Hypothalamus (tissue), 51 donors: ENCODE data around the gene SIPA1L3.
A peak's percentile ranks its signal among the peaks of the same experiment; 100 is the strongest.

Source experiments
- DNase-seq, 51 donors: peaks; one replicate each; lab custom pipeline; 2025; lab: John Stamatoyannopoulos, UW

The SIPA1L3 gene

GRCh38 chr19:38093154-38093553 lies 186.1 kb downstream of the SIPA1L3 start:
- DNase-seq = no peak

GRCh38 chr19:38093587-38093986 lies 186.6 kb downstream of the SIPA1L3 start:
- peak in 35 of 51 donors; percentile 2 to 72 (median 25) for DNase-seq

DNA sequence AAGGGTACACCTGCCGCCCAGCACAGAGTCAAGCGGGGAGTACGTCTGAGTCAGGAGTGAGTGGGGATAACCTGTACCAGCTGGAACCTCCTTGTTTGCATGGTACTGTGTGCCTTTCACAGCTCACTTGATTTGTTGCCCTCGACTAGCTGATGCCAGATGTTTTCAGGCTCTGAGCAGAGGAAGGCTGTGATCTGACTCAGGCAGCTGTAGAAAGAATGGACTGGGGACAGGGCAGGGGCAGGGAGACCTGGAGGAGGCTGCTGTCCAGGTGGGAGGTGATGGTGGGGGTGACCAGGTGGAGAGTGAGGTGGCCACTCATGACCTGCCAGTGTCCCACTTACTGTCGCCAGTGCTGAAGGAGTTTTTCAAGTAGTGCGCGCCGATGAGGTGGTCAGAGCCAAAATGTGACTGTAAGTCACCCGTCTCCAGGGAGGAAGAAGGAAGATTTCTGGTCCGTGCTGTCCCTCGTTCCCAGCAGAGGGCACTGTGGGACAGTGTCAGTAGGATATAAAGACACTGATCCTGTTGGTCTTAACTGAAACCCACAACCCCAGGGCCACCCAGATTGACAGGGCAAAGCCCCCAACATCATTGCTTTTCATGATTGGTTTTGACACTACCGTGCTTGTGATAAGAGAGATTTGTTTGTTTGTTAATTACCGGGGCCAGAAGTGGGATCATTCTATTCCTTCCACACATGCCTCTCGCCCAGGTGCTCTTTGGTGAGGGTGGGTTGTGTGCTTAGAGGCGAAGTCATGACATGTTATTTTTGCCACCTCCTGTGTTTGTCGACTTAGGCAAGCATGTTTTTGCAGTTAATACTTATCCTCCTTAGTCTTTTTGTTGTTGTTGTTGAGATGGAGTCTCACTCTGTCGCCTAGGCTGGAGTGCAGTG lies 188.7 kb downstream of the SIPA1L3 start:
- DNase-seq = peak in 42 of 51 donors; percentile 2 to 87 (median 42)

DNA sequence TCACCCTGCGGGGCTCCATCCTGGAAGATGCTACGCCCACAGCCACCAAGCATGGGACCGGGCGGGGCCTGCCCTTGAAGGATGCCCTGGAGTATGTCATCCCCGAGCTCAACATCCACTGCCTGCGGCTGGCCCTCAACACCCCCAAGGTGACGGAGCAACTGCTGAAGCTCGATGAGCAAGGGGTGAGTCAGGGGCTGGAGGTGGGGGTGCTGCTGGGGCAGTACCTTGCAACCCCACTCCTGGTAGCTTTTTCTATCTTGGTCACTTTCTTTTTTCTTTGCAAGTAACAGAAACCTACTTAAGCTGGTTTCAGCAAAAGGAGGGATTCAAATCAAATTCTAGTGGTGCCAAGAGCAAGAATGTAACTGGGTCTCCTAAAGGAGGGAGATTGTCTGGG lies 193.0 kb downstream of the SIPA1L3 start:
- DNase-seq = no peak

GRCh38 chr19:38100589-38100988 lies 193.6 kb downstream of the SIPA1L3 start:
- peak in 1 of 51 donors; percentile 10 for DNase-seq

- DNase-seq = no peak
Measured at GRCh38 chr19:38101723-38102122, 194.7 kb downstream of the SIPA1L3 start.

GRCh38 chr19:38105574-38105973 lies 198.6 kb downstream of the SIPA1L3 start:
- DNase-seq = no peak

- no peak for DNase-seq
Measured at GRCh38 chr19:38107129-38107528, 200.1 kb downstream of the SIPA1L3 start.

DNA sequence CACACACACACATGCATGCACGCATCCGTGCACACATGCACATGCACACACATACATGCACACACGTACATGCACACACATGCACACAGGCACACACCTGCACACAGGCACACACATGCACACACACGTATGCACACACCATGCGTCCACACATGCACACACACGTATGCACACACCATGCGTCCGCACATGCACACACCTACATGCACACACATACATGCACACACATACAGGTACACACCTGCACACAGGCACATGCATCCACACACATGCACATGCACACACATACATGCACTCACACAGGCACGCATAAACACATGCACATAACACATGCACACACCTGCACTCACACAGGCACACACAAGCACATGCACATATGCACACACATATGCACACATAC lies 204.9 kb downstream of the SIPA1L3 start:
- no peak for DNase-seq

GRCh38 chr19:38114651-38115050 lies 207.6 kb downstream of the SIPA1L3 start:
- DNase-seq = no peak

- DNase-seq = no peak
Measured at GRCh38 chr19:38115271-38115802, 208.3 kb downstream of the SIPA1L3 start.

- no peak for DNase-seq
Measured at GRCh38 chr19:38118176-38118575, 211.2 kb downstream of the SIPA1L3 start.

DNA sequence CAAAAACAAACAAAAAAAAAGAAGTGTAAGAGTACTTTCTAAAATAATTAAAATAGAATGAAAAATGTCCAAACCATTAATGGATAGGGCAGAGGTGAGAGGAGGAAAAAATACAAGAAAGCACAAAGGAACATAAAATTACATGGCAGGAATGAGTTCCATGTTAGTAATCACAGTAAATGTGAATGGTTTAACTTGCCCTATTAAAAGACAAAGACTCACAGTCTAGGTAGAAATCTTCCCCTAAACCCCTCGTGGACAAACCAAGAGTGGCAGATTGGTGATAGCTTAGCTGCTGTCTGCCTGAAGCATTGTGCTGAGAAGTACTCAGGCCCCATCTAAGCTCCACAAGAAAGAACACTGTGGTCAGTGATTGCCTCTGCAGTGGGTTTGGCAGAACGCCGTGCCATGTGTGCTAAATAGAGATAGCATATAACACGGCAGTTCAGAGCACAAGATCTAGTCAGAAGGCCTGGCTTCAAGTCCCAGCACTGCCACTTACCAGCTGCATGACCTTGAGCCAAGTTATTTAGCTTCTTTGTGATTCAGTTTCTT lies 213.5 kb downstream of the SIPA1L3 start:
- DNase-seq = no peak

DNA sequence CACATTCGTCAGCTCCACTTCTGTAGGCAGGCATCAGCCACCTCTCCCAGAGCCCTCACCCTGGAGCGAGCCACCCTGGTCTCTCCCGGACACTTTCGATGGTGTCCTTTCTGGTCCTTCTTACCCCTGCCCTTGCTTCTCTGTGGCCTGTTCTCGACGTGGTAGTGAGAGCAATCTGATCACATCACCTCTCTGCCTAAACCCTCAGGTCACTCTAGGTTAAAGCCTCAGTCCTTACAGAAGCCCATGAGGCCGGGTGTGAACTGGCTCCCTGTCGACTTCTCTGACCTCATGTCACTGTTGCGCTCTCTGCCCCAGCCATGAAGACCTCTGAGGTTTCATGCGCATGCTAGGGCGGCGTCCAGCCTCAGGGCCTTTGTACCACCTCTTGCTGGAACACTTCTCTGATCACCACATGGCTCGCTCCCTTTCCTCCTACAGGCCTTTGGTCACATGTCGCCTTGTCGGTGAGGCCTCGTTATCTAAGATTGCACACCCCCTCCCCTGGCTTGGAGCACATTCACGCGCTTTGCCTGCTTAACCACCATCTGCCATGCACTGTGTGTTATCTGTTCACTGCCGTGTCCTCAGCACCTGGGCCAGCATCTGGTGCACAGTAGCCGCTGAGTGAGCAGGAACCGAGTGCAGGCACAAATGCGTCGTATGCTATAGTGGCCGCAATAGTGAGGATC lies 215.5 kb downstream of the SIPA1L3 start:
- DNase-seq = no peak

DNA sequence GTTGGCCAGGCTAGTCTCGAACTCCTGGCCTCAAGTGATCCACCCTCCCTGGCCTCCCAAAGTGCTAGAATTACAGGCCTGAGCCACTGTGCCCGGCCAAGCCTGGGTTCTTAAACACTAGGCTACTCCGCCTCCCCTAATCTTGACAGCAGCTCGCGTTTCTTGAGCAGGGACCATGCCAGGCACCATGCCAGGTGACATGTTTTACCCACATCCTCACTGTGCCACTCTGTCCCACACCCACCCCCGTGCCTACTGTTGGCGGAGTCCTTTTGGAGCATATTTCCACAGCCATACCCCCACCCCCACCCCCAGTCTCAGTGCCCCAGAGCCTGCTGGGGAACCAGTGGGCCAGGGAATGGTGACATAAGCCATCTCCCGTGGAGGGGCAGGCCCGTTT lies 218.2 kb downstream of the SIPA1L3 start:
- DNase-seq = no peak

DNA sequence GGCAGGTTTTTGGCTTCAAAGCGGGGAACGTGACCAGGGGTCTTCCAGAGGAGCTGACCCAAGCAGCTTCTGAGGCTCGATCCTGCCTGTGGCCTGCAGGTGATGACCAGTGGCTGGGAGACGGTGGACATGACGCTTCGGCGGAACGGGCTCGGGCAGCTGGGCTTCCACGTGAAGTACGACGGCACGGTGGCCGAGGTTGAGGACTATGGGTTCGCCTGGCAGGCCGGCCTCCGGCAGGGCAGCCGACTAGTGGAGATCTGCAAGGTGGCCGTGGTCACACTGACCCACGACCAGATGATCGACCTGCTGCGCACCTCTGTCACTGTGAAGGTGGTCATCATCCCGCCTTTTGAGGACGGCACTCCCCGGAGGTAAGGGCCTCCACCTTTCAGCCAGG lies 223.4 kb downstream of the SIPA1L3 start:
- no peak for DNase-seq

DNA sequence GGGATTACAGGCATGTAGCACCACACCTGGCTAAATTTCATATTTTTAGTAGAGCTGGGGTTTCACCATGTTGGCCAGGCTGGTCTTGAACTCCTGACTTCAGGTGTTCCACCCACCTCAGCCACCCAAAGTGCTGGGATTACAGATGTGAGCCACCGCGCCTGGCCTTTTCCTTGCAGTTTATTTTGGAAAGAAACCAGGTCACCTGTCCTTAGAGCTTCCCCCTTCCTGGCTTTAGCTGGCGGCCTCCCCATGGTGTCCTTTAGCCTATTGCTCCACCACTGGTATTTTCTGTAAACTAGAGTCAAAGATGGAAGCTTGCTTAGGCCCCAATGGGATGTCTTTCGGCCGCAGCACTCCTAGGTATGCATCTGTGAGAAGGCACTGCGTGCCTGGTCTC lies 225.8 kb downstream of the SIPA1L3 start:
- no peak for DNase-seq

GRCh38 chr19:38133319-38133718 lies 226.3 kb downstream of the SIPA1L3 start:
- no peak for DNase-seq

DNA sequence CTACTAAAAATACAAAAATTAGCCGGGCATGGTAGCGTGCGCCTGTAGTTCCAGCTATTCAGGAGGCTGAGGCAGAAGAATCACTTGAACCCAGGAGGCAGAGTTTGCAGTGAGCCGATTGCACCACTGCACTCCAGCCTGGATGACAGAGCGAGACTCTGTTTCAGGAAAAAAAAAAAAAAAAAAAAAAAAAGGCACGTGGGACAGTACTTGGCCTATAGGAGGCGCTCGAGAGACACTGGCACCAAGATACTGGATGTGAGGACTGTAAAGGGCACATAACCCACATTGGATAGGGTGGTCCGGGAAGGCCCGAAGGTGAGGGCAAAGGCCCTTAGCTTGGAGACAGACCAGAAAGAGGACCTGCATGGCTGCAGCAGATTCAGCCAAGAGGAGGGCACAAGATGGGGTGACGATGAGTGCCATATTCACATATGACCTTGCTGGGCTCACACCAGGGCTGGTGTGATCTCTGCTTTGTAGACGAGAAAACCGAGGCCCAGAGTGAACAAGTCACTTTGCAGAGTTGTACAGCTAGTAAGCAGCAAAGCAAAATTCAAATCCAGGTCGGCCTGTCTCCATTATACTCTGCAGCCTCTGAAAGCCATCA lies 227.6 kb downstream of the SIPA1L3 start:
- DNase-seq = peak in 7 of 51 donors; percentile 8 to 27 (median 13)

DNA sequence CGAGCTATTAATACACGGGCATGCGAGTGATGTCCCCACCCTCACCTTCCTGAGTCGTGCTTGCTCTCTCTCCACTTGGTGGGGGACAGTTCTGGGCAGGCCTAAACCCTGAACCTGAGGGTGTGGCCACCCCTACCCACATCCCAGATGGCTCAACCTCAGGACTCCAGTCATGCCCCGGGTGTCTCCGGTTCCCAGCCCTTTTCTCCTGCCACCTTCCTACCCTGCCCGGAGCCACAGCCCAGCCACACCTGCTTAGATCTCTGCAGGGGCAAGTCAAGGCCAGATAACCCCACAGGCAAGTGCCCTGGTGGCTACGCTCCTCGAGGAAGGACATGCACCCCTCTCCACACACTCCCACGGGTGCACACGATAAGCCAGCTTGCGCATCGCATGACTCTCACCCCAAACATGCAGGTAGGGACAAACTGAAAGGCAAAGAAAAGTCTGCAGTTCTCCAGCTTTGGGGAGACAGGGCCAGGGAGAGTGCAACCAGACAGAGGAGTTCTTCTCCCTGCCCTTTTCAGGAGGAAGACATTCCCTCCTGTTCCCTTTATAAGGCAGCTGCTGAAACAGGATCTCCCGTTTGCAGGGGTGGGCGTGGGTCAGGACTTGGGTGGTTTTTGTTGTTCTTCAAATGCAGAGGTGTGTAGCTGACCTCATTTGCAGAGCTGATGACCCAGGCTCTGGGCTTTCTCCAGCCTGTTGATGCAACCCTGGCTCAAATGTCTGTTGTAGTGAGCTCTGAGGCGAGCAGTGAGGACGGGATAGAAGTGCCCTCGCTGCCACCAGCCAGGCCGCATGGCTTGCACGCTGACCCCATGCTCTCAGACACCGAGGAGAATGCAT lies 228.4 kb downstream of the SIPA1L3 start:
- DNase-seq = no peak
